Esophagus squamous epithelium (tissue), 4 donors: ENCODE results near the gene CAMTA1.

Source experiments
- CTCF ChIP-seq, 6 experiments: fragments of 450-650 bp in 4 of 6; fragments of 200-600 bp in 2 of 6; sonication (generic) in 2 of 6; IDR thresholded peaks; one replicate each; pipeline ENCODE4 v1.5.1; 2016 to 2019; ENCODE audit warnings: antibody characterized with exemption in 6 of 6, mild to moderate bottlenecking in 4 of 6, moderate library complexity in 4 of 6
- POLR2A ChIP-seq, 4 donors: fragments of 450-650 bp; IDR thresholded peaks; one replicate each; pipeline ENCODE4 v1.6.1; 2017; ENCODE audit warnings: antibody characterized with exemption in 4 of 4, mild to moderate bottlenecking in 4 of 4, moderate library complexity in 3 of 4

DNA sequence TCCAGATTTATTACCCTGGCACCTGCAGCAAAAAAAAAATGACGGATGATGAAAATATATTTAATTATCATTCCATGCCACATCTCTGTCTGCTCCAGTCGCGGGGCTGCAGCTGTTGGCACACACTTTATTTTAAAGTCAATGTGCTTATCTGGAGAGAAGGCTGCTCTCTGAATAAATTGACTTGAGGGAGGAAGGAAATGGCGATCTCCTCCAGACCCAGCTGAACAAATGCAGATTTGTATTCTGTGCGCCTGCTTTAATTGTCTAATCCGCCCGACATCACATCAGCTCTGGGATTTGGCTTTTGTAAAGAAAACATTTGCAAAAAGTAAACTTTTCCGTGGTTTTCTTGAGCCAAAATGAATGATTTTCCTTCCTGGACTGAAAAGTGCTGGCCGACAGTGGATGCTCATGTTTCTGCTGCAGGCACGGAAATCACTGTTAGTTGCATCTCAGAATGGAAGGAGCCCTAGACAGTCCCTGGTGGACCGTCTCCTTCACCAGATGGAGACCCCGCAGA is 150.2 kb downstream of the CAMTA1 start:
- no peak for TF ChIP-seq CTCF (IDR thresholded peaks at IDR 0.05)
- TF ChIP-seq POLR2A (IDR thresholded peaks at IDR 0.05): no peak
